PC-9 (cell line): ENCODE data around the gene UNC13D.

Experiments
- CTCF ChIP-seq: fragments of 200-600 bp; sonication (generic); conservative IDR thresholded peaks from 2 replicates; pipeline ENCODE4 v1.6.1; 2017; ENCODE audit warnings: mixed run types, antibody characterized with exemption, mild to moderate bottlenecking, moderate library complexity
- EZH2 ChIP-seq: fragments of 200-600 bp; sonication (generic); IDR thresholded peaks from 2 replicates; pipeline ENCODE4 v1.8.0; 2017; ENCODE audit warnings: antibody characterized with exemption, low read depth

- TF ChIP-seq CTCF: no peak
- TF ChIP-seq EZH2: no peak
These were observed 1.9 kb upstream of the UNC13D start for GRCh38 chr17:75845933-75846691.
